CMK (cell line): ENCODE results near the gene RCC2.
"Not testable (repeated sequence)": the region's sequence is repeated elsewhere in the genome, so short reads cannot be mapped to it uniquely, and the experiment has no call there.

Experiments
- DNase-seq: peaks from one replicate; pipeline ENCODE4 v3.0.0-alpha.2; 2010; ENCODE audit warnings: low read depth

The RCC2 gene

GRCh38 chr1:17439250-17440073 lies at the start of gene RCC2:
Gene RCC2, minus strand, starts transcription at chr1:17439677. Its CDS starts 1,163 bp downstream, at chr1:17438514.
- peak; percentile 66 for DNase-seq

DNA sequence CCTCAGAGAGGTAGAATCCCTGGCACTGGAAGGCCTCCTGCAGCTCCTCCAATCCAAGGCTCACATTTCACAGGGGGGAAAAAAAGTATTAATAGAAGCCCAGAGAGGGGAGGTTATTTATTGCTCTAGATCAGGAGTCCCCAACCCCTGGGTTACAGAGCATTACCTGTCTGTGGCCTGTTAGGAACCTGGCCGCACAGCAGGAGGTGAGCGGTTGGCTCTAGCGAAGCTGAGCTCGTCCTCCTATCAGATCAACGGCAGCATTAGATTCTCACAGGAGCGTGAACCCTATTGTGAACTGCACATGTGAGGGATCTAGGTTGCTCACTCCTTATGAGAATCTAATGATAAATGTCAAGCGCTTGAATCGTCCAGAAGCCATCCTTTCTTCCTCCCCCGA lies 46.8 kb upstream of the RCC2 start:
- DNase-seq: no peak

- DNase-seq: no peak
Observed at GRCh38 chr1:17485281-17485680, 45.8 kb upstream of the RCC2 start.

GRCh38 chr1:17481981-17482380 lies 42.5 kb upstream of the RCC2 start:
- not testable (repeated sequence) for DNase-seq

GRCh38 chr1:17480846-17481245 lies 41.4 kb upstream of the RCC2 start:
- no peak for DNase-seq

- no peak for DNase-seq
Observed at GRCh38 chr1:17475752-17476151, 36.3 kb upstream of the RCC2 start.

DNA sequence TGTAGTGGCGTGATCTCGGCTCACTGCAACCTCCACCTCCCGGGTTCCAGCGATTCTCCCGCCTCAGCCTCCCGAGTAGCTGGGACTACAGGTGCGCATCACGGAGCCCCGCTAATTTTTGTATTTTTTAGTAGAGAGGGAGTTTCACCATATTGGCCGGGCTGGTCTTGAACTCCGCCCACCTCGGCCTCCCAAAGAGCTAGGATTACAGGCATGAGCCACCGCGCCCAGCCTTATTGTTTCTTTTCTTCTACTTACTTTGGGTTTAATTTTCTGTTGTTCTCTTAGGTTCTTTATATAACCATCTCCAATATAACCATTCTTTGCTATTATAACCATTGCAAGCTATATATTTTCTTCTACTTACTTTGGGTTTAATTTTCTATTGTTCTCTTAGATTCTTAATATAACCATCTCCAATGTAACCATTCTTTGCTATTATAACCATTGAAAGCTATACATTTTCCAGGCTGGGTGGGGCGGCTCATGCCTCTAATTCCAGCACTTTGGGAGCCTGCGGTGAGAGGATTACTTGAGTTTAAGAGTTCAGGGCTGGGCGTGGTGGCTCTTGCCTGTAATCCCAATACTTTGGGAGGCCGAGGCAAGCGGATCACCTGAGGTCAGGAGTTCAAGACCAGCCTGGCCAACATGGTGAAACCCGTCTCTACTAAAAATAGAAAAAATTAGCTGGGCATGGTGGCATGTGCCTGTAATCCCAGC lies 35.5 kb upstream of the RCC2 start:
- not testable (repeated sequence) for DNase-seq

- no peak for DNase-seq
Observed at GRCh38 chr1:17472814-17473213, 33.3 kb upstream of the RCC2 start.

GRCh38 chr1:17471393-17471792 lies 31.9 kb upstream of the RCC2 start:
- no peak for DNase-seq

GRCh38 chr1:17470021-17470799 lies 30.7 kb upstream of the RCC2 start:
- no peak for DNase-seq

GRCh38 chr1:17468357-17469265 lies 29.1 kb upstream of the RCC2 start:
- DNase-seq: not testable (repeated sequence)

DNA sequence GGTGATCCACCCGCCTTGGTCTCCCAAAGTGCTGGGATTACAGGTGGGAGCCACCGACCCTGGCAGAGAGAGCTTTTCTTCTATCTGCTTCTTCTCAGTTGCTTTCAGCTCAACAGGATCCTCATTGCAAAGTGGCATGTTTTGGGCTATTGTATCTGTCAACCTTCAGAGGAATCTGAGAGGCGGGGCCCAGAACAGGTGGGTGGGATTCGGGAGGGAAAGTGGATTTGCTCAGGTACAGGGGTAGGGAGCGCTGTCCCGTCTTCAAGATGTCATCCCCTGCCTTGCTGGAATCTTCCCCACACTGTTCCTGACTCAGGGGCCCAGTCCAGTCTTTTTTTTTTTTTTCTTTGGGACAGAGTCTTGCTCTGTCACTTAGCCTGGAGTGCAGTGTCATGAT lies 26.9 kb upstream of the RCC2 start:
- DNase-seq: no peak

DNA sequence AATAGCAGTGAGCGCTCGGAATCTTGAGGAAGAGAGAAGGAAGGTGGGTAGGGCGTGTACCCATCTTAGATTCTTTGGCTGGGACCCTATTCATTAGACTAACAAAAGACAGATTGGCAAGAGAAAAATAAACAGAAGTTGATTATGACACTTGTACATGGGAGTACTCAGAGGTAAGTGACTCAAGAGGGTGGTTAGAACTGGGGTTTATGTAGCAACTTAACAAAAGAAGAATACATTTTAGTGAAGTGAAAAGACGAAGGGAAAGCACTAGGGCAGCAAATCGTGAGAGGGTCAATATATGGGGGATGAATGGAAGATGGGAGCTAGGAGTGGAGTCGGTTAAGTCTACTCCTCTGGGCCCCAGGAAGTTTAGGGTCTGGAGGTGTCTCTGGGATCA lies 25.8 kb upstream of the RCC2 start:
- no peak for DNase-seq

- no peak for DNase-seq
Observed at GRCh38 chr1:17463991-17464390, 24.5 kb upstream of the RCC2 start.

DNA sequence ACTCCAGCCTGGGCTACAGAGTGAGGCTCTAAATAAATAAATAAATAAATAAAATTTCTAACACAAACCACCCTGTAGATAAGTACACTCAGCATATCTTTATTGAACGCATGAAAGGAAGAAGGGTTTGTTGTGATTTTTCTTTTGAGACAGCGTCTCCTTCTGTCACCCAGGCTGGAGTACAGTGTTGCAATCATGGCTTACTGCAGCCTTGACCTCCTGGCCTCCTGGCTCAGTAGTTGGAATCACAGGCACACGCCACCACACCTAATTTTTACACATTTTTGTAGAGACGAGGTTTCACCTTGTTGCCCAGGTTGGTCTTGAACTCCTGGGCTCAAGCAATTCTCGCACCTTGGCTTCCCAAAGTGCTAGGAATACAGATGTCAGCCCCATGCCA lies 23.2 kb upstream of the RCC2 start:
- no peak for DNase-seq

GRCh38 chr1:17460219-17460618 lies 20.7 kb upstream of the RCC2 start:
- no peak for DNase-seq

DNA sequence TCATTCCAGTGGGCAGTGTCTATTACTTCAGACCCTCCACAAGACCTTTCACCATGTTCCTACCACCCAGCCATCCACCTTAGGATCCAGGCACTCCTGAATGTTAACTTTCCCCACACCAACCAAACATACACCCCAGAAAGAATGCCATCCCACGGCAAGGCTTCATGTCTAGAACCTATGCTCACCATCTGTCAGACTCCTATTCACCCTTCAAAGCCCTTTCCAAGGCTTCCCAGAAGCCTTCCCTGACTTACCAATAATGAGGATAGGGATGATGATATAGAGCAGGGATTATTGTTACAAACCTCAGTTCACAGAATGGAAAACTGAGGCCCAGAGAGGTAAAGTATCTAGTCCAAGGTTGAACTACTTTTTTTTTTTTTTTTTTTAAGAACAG lies 19.3 kb upstream of the RCC2 start:
- no peak for DNase-seq

DNA sequence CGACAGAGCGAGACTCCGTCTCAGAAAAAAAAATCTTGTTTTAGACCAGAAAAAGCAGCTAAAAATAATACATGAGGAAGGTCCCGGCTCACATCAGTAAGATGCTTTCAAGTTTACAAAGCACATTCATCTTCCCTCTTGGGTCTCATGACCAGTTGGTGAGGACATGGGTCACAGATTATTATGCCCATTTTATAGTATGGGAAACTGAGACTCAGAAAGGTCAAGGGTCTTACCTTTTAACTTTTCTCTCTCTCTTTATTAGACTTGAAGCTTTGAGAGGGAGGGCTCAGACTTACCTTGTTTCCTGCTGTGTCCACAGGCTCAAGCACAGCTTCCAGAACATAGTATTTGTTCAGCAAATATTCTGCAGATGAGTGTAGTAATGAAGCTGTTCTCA lies 13.2 kb upstream of the RCC2 start:
- DNase-seq: no peak

DNA sequence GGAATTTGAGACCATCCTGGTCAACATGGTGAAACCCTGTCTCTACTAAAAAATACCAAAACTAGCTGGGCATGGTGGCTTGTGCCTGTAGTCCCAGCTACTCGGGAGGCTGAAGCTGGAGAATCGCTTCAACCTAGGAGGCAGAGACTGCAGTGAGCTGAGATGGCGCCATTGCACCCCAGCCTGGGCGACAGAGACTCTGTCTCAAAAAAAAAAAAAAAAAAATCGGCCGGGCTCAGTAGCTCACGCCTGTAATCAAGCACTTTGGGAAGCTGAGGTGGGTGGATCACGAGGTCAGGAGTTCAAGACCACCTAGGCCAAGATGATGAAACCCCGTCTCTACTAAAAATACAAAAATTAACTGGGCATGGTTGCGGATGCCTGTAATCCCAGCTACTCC lies 12.7 kb upstream of the RCC2 start:
- DNase-seq: not testable (repeated sequence)

DNA sequence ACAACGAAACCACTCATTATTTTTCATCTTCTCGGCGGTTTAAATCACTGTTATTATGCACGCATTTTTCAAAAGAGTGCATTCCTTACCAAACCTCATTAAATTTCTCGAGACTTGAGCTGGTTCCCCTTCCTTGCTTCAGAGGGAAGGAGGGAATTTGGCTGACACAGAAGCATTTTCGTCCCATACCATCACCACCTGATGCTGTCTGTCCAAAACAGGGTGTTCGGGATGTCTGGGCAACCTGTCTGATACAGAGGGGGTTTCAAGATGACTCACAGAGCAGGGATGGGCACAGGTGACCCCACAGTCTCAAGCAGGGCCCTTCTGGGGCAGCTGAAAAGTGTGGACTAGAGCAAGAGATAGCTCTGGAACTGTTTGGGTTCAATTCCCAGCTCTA lies 12.3 kb upstream of the RCC2 start:
- no peak for DNase-seq

DNA sequence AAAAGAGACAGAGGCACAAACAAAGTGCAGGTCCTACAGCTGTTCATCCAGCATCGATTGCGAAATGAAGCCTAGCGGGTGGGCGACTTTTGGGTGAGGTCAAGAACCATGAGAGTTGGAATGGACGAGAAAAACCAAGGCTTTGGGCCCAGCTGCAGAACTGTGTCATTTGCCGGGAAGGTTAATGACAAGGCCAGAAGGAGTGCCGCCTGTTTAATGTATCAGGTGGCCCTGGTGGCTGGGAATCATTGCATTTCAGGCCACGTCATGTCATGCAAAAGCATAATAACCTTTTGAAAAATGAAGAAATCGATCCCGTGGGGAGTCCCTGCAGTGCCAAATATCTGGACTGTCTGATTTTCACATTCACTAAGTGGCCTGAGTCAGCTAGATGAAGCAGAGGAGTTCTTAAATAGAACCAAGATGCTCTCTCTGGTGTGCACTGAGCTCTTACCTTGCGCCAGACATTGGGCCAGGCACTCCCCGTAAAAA lies 8.1 kb upstream of the RCC2 start:
- no peak for DNase-seq
